Measurements from ENCODE around the gene RADIL. TPM values are rescaled to one million over a fixed set of nuclear protein-coding genes. Genes with fewer than 3 reads are reported as not detected.
A peak's percentile ranks its signal among the peaks of the same experiment; 100 is the strongest.

RADIL gene
- total RNA-seq, 4 donors from 2014 or later = 2.1 to 6.8 (median 3.6) TPM

DNA sequence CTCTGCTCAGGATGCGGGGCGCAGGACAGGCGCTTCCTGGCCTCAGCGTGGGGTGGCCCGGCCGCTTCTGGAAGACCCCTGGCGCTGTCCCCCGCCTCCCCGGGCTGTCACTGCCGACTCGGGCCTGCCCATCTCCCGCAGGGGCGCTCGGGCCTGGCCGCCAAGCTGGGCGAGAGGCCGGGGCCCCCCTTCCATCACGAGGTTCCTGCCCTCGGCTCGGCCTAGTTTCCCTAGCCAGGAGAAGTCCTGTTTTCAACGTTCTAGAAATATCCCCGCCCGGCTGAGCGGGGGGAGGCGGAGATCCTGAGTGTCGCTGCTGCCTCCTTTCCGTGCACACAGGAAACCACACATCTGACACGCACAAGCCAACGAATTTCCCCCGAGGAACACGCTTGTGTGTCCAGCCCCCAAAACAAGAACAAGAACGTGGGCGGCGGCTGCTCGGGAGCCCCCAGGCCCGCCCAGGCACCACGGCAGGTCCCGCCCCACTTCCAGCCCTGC lies 74.4 kb downstream of the RADIL start:
- no peaks in the 10 kb centered on the region for H3K9me3 ChIP-seq
- H3K4me3 ChIP-seq = peak overlapping the region; percentile 25
- 81% methylated on average over 37 of the region's 38 CpGs for WGBS
- peak; percentile 66 to 76 for DNase-seq (ENCODE audit: low spot score in 2 of 2)
- H3K27me3 ChIP-seq = peaks cover 11% of the 10 kb centered on the region
- no peak overlapping the region for H3K27ac ChIP-seq
- H3K36me3 ChIP-seq = no peaks in the 10 kb centered on the region
- H3K4me1 ChIP-seq = peaks cover 3% of the 10 kb centered on the region
- no peak for TF ChIP-seq POLR2AphosphoS5 (IDR thresholded peaks at IDR 0.05)
- TF ChIP-seq POLR2A (IDR thresholded peaks at IDR 0.05) = no peak
- TF ChIP-seq EP300 (IDR thresholded peaks at IDR 0.05) = no peak
- TF ChIP-seq, protein P1, sequence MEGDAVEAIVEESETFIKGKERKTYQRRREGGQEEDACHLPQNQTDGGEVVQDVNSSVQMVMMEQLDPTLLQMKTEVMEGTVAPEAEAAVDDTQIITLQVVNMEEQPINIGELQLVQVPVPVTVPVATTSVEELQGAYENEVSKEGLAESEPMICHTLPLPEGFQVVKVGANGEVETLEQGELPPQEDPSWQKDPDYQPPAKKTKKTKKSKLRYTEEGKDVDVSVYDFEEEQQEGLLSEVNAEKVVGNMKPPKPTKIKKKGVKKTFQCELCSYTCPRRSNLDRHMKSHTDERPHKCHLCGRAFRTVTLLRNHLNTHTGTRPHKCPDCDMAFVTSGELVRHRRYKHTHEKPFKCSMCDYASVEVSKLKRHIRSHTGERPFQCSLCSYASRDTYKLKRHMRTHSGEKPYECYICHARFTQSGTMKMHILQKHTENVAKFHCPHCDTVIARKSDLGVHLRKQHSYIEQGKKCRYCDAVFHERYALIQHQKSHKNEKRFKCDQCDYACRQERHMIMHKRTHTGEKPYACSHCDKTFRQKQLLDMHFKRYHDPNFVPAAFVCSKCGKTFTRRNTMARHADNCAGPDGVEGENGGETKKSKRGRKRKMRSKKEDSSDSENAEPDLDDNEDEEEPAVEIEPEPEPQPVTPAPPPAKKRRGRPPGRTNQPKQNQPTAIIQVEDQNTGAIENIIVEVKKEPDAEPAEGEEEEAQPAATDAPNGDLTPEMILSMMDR (IDR thresholded peaks at IDR 0.05) = no peak

- peaks cover 3% of the 10 kb centered on the region for H3K4me1 ChIP-seq
- TF ChIP-seq, protein P1 (IDR thresholded peaks at IDR 0.05) = no peak
- no peak for TF ChIP-seq POLR2A (IDR thresholded peaks at IDR 0.05)
- TF ChIP-seq POLR2AphosphoS5 (IDR thresholded peaks at IDR 0.05) = no peak
- TF ChIP-seq EP300 (IDR thresholded peaks at IDR 0.05) = no peak
- no peaks in the 10 kb centered on the region for H3K9me3 ChIP-seq
- DNase-seq (ENCODE audit: low spot score in 2 of 2) = no peak
- WGBS = 86% methylated on average over 37 of the region's 37 CpGs
- no peak overlapping the region for H3K27ac ChIP-seq
- no peak overlapping the region for H3K4me3 ChIP-seq
- H3K36me3 ChIP-seq = no peaks in the 10 kb centered on the region
- H3K27me3 ChIP-seq = peaks cover 11% of the 10 kb centered on the region
These were observed 75.0 kb downstream of the RADIL start for GRCh38 chr7:4808565-4808964.

GRCh38 chr7:4808026-4808425 lies 75.5 kb downstream of the RADIL start:
- Histone ChIP-seq H3K9me3 (no peaks in the 10 kb centered on the region), H3K27me3 (peaks cover 11% of the 10 kb centered on the region), H3K4me1 (peaks cover 3% of the 10 kb centered on the region), H3K36me3 (no peaks in the 10 kb centered on the region), H3K4me3 (no peak overlapping the region), H3K27ac (no peak overlapping the region)
- TF ChIP-seq, protein P1 (IDR thresholded peaks at IDR 0.05) = no peak
- TF ChIP-seq POLR2A (IDR thresholded peaks at IDR 0.05) = no peak
- TF ChIP-seq POLR2AphosphoS5 (IDR thresholded peaks at IDR 0.05) = no peak
- TF ChIP-seq EP300 (IDR thresholded peaks at IDR 0.05) = no peak
- DNase-seq (ENCODE audit: low spot score in 2 of 2) = no peak
- 54% methylated on average over 5 of the region's 5 CpGs for WGBS

DNA sequence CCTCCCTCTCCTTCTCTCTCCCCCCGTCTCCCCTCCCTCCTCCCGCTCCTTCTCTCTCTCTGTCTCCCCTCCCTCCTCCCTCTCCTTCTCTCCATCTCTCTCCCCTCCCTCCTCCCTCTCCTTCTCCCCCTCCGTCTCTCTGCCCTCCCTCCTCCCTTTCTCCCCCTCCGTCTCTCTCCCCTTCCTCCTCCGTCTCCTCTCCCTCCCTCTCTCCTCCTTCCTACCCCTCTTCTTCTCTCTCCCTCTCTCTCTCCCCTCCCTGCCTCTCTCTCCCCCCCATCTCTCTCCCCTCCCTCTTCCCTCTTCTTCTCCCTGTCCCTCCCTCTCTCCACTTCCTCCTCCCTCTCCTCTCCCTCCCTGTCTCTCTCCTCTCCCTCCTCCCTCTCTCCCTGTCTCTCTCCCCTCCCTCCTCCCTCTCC lies 75.9 kb downstream of the RADIL start:
- H3K4me3 ChIP-seq = no peak overlapping the region
- H3K4me1 ChIP-seq = peaks cover 3% of the 10 kb centered on the region
- H3K36me3 ChIP-seq = no peaks in the 10 kb centered on the region
- DNase-seq (ENCODE audit: low spot score in 2 of 2) = no peak
- H3K27me3 ChIP-seq = peaks cover 11% of the 10 kb centered on the region
- WGBS = 20% methylated on average over 5 of the region's 5 CpGs
- TF ChIP-seq POLR2AphosphoS5 (IDR thresholded peaks at IDR 0.05) (no peak), POLR2A (IDR thresholded peaks at IDR 0.05) (no peak), EP300 (IDR thresholded peaks at IDR 0.05) (no peak)
- TF ChIP-seq, protein P1 (IDR thresholded peaks at IDR 0.05) = no peak
- H3K27ac ChIP-seq = no peak overlapping the region
- H3K9me3 ChIP-seq = no peaks in the 10 kb centered on the region

- Histone ChIP-seq H3K27me3 (peaks cover 11% of the 10 kb centered on the region), H3K4me1 (peaks cover 3% of the 10 kb centered on the region), H3K4me3 (no peak overlapping the region), H3K36me3 (no peaks in the 10 kb centered on the region), H3K27ac (no peak overlapping the region), H3K9me3 (no peaks in the 10 kb centered on the region)
- peak in 1 of 2 donors; percentile 65 for DNase-seq (ENCODE audit: low spot score in 2 of 2)
- 66% methylated on average over 14 of the region's 17 CpGs for WGBS
- TF ChIP-seq POLR2AphosphoS5 (IDR thresholded peaks at IDR 0.05) (no peak), EP300 (IDR thresholded peaks at IDR 0.05) (no peak)
- TF ChIP-seq, protein P1 (IDR thresholded peaks at IDR 0.05) = no peak
These were observed 76.4 kb downstream of the RADIL start for GRCh38 chr7:4806983-4807597.
